ENCODE measurements around the gene ALDH1A2.
A peak's percentile ranks its signal among the peaks of the same experiment; 100 is the strongest.

Gene ALDH1A2

GRCh38 chr15:58064980-58065444 lies 499 bp downstream of the ALDH1A2 start:
- H2BK12ac ChIP-seq (ENCODE audit: low read length) = no peak overlapping the region
- H3K9me3 ChIP-seq (replicated peaks in 1 of 2; ENCODE audit: control insufficient read depth in 2 of 2, insufficient read depth in 1 of 2, low read depth in 1 of 2, low read length in 2 of 2) = peaks cover 0 to 10% of the 10 kb centered on the region in 2 donors
- H4K91ac ChIP-seq (ENCODE audit: low read depth, low read length, poor library complexity) = no peak overlapping the region
- H3K9ac ChIP-seq (ENCODE audit: low read depth, low read length, poor library complexity) = no peak overlapping the region
- H3K4me2 ChIP-seq (ENCODE audit: insufficient read depth, low read length, poor library complexity, severe bottlenecking) = peak overlapping the region; percentile 93
- H3K4me3 ChIP-seq (ENCODE audit: low read length in 2 of 2) = no peak overlapping the region
- WGBS, 2 donors (ENCODE audit: extremely low coverage in 2 of 2, insufficient read length in 2 of 2, insufficient replicate concordance in 1 of 2) = no CpG with 5 or more reads among the region's 39 CpGs
- H3K4ac ChIP-seq (ENCODE audit: low read length) = no peak overlapping the region
- no peak overlapping the region for H3K23ac ChIP-seq (ENCODE audit: low read depth, low read length, poor library complexity)
- no peak overlapping the region for H2AK5ac ChIP-seq (ENCODE audit: low read depth, low read length)
- H4K8ac ChIP-seq (ENCODE audit: low read depth, low read length) = no peak overlapping the region
- no peaks in the 10 kb centered on the region for H3K36me3 ChIP-seq (replicated peaks in 1 of 2; ENCODE audit: control insufficient read depth in 2 of 2, insufficient read depth in 2 of 2, low read length in 2 of 2)
- H3K79me1 ChIP-seq (ENCODE audit: low read depth, low read length) = peaks cover 1% of the 10 kb centered on the region
- H3K27me3 ChIP-seq (ENCODE audit: control insufficient read depth in 3 of 3, insufficient read depth in 3 of 3, low read depth in 1 of 3, low read length in 3 of 3) = peaks cover 9 to 86% (median 32%) of the 10 kb centered on the region in 3 experiments
- no peak overlapping the region for H2BK15ac ChIP-seq (ENCODE audit: low read length)
- H3K18ac ChIP-seq (ENCODE audit: low read length) = no peak overlapping the region
- no peak overlapping the region for H2BK5ac ChIP-seq (ENCODE audit: low read length)
- H3K14ac ChIP-seq (ENCODE audit: low read length) = no peak overlapping the region
- no peak overlapping the region for H2BK120ac ChIP-seq (ENCODE audit: low read depth, low read length)
- H3K4me1 ChIP-seq (ENCODE audit: control insufficient read depth in 2 of 2, insufficient read depth in 1 of 2, low read depth in 1 of 2, low read length in 2 of 2) = no peaks in the 10 kb centered on the region
- peak overlapping the region; percentile 90 for H2AFZ ChIP-seq (ENCODE audit: low read length)
- H3K27ac ChIP-seq (replicated peaks; ENCODE audit: low read length) = no peak overlapping the region
- DNase-seq (ENCODE audit: low spot score) = peak; percentile 26

GRCh38 chr15:58064082-58064979 lies 1.2 kb downstream of the ALDH1A2 start:
- WGBS, 2 donors (ENCODE audit: extremely low coverage in 2 of 2, insufficient read length in 2 of 2, insufficient replicate concordance in 1 of 2) = no CpG with 5 or more reads among the region's 22 CpGs
- Histone ChIP-seq H3K23ac (ENCODE audit: low read depth, low read length, poor library complexity) (no peak overlapping the region), H4K8ac (ENCODE audit: low read depth, low read length) (no peak overlapping the region), H3K4ac (ENCODE audit: low read length) (no peak overlapping the region), H4K91ac (ENCODE audit: low read depth, low read length, poor library complexity) (no peak overlapping the region), H3K4me1 (ENCODE audit: control insufficient read depth in 2 of 2, insufficient read depth in 1 of 2, low read depth in 1 of 2, low read length in 2 of 2) (no peaks in the 10 kb centered on the region), H3K18ac (ENCODE audit: low read length) (no peak overlapping the region), H3K79me1 (ENCODE audit: low read depth, low read length) (peaks cover 1% of the 10 kb centered on the region), H3K4me3 (ENCODE audit: low read length in 2 of 2) (no peak overlapping the region), H3K9ac (ENCODE audit: low read depth, low read length, poor library complexity) (no peak overlapping the region), H3K9me3 (replicated peaks in 1 of 2; ENCODE audit: control insufficient read depth in 2 of 2, insufficient read depth in 1 of 2, low read depth in 1 of 2, low read length in 2 of 2) (peaks cover 0 to 10% of the 10 kb centered on the region in 2 donors), H3K27ac (replicated peaks; ENCODE audit: low read length) (no peak overlapping the region), H3K14ac (ENCODE audit: low read length) (no peak overlapping the region), H3K27me3 (ENCODE audit: control insufficient read depth in 3 of 3, insufficient read depth in 3 of 3, low read depth in 1 of 3, low read length in 3 of 3) (peaks cover 9 to 80% (median 32%) of the 10 kb centered on the region in 3 experiments), H2AFZ (ENCODE audit: low read length) (no peak overlapping the region), H2AK5ac (ENCODE audit: low read depth, low read length) (no peak overlapping the region), H2BK120ac (ENCODE audit: low read depth, low read length) (no peak overlapping the region), H2BK12ac (ENCODE audit: low read length) (no peak overlapping the region), H2BK15ac (ENCODE audit: low read length) (no peak overlapping the region), H2BK5ac (ENCODE audit: low read length) (no peak overlapping the region), H3K36me3 (replicated peaks in 1 of 2; ENCODE audit: control insufficient read depth in 2 of 2, insufficient read depth in 2 of 2, low read length in 2 of 2) (no peaks in the 10 kb centered on the region), H3K4me2 (ENCODE audit: insufficient read depth, low read length, poor library complexity, severe bottlenecking) (peak overlapping the region; percentile 27)
- no peak for DNase-seq (ENCODE audit: low spot score)

- no peak overlapping the region for H2BK12ac ChIP-seq (ENCODE audit: low read length)
- peaks cover 9 to 82% (median 32%) of the 10 kb centered on the region in 3 experiments for H3K27me3 ChIP-seq (ENCODE audit: control insufficient read depth in 3 of 3, insufficient read depth in 3 of 3, low read depth in 1 of 3, low read length in 3 of 3)
- peaks cover 0 to 10% of the 10 kb centered on the region in 2 donors for H3K9me3 ChIP-seq (replicated peaks in 1 of 2; ENCODE audit: control insufficient read depth in 2 of 2, insufficient read depth in 1 of 2, low read depth in 1 of 2, low read length in 2 of 2)
- H3K27ac ChIP-seq (replicated peaks; ENCODE audit: low read length) = no peak overlapping the region
- H2BK15ac ChIP-seq (ENCODE audit: low read length) = no peak overlapping the region
- no peak overlapping the region for H3K23ac ChIP-seq (ENCODE audit: low read depth, low read length, poor library complexity)
- H3K4me2 ChIP-seq (ENCODE audit: insufficient read depth, low read length, poor library complexity, severe bottlenecking) = no peak overlapping the region
- no peak overlapping the region for H2AFZ ChIP-seq (ENCODE audit: low read length)
- no peaks in the 10 kb centered on the region for H3K4me1 ChIP-seq (ENCODE audit: control insufficient read depth in 2 of 2, insufficient read depth in 1 of 2, low read depth in 1 of 2, low read length in 2 of 2)
- no peak overlapping the region for H2BK5ac ChIP-seq (ENCODE audit: low read length)
- no peak overlapping the region for H3K14ac ChIP-seq (ENCODE audit: low read length)
- H4K91ac ChIP-seq (ENCODE audit: low read depth, low read length, poor library complexity) = no peak overlapping the region
- H3K18ac ChIP-seq (ENCODE audit: low read length) = no peak overlapping the region
- no peak overlapping the region for H3K9ac ChIP-seq (ENCODE audit: low read depth, low read length, poor library complexity)
- no peak overlapping the region for H3K4me3 ChIP-seq (ENCODE audit: low read length in 2 of 2)
- no peak overlapping the region for H4K8ac ChIP-seq (ENCODE audit: low read depth, low read length)
- H2BK120ac ChIP-seq (ENCODE audit: low read depth, low read length) = no peak overlapping the region
- no peaks in the 10 kb centered on the region for H3K36me3 ChIP-seq (replicated peaks in 1 of 2; ENCODE audit: control insufficient read depth in 2 of 2, insufficient read depth in 2 of 2, low read length in 2 of 2)
- no peak overlapping the region for H3K4ac ChIP-seq (ENCODE audit: low read length)
- no CpG with 5 or more reads among the region's 3 CpGs for WGBS, 2 donors (ENCODE audit: extremely low coverage in 2 of 2, insufficient read length in 2 of 2, insufficient replicate concordance in 1 of 2)
- H2AK5ac ChIP-seq (ENCODE audit: low read depth, low read length) = no peak overlapping the region
- no peak for DNase-seq (ENCODE audit: low spot score)
- peaks cover 1% of the 10 kb centered on the region for H3K79me1 ChIP-seq (ENCODE audit: low read depth, low read length)
These were observed 1.9 kb downstream of the ALDH1A2 start for GRCh38 chr15:58063614-58064013.

GRCh38 chr15:58062983-58063382 lies 2.5 kb downstream of the ALDH1A2 start:
- no peak overlapping the region for H4K8ac ChIP-seq (ENCODE audit: low read depth, low read length)
- DNase-seq (ENCODE audit: low spot score) = no peak
- H3K4me1 ChIP-seq (ENCODE audit: control insufficient read depth in 2 of 2, insufficient read depth in 1 of 2, low read depth in 1 of 2, low read length in 2 of 2) = no peaks in the 10 kb centered on the region
- H3K36me3 ChIP-seq (replicated peaks in 1 of 2; ENCODE audit: control insufficient read depth in 2 of 2, insufficient read depth in 2 of 2, low read length in 2 of 2) = no peaks in the 10 kb centered on the region
- H3K4me2 ChIP-seq (ENCODE audit: insufficient read depth, low read length, poor library complexity, severe bottlenecking) = no peak overlapping the region
- peaks cover 1% of the 10 kb centered on the region for H3K79me1 ChIP-seq (ENCODE audit: low read depth, low read length)
- no peak overlapping the region for H3K18ac ChIP-seq (ENCODE audit: low read length)
- no peak overlapping the region for H2BK5ac ChIP-seq (ENCODE audit: low read length)
- H3K4ac ChIP-seq (ENCODE audit: low read length) = no peak overlapping the region
- H3K4me3 ChIP-seq (ENCODE audit: low read length in 2 of 2) = no peak overlapping the region
- H2BK120ac ChIP-seq (ENCODE audit: low read depth, low read length) = no peak overlapping the region
- H3K14ac ChIP-seq (ENCODE audit: low read length) = no peak overlapping the region
- H3K27me3 ChIP-seq (ENCODE audit: control insufficient read depth in 3 of 3, insufficient read depth in 3 of 3, low read depth in 1 of 3, low read length in 3 of 3) = peaks cover 9 to 82% (median 32%) of the 10 kb centered on the region in 3 experiments
- no peak overlapping the region for H2AFZ ChIP-seq (ENCODE audit: low read length)
- H2BK15ac ChIP-seq (ENCODE audit: low read length) = no peak overlapping the region
- H2AK5ac ChIP-seq (ENCODE audit: low read depth, low read length) = no peak overlapping the region
- H3K9me3 ChIP-seq (replicated peaks in 1 of 2; ENCODE audit: control insufficient read depth in 2 of 2, insufficient read depth in 1 of 2, low read depth in 1 of 2, low read length in 2 of 2) = peaks cover 0 to 10% of the 10 kb centered on the region in 2 donors
- no peak overlapping the region for H2BK12ac ChIP-seq (ENCODE audit: low read length)
- H3K9ac ChIP-seq (ENCODE audit: low read depth, low read length, poor library complexity) = no peak overlapping the region
- H3K27ac ChIP-seq (replicated peaks; ENCODE audit: low read length) = no peak overlapping the region
- WGBS, 2 donors (ENCODE audit: extremely low coverage in 2 of 2, insufficient read length in 2 of 2, insufficient replicate concordance in 1 of 2) = no CpG with 5 or more reads among the region's 4 CpGs
- H4K91ac ChIP-seq (ENCODE audit: low read depth, low read length, poor library complexity) = no peak overlapping the region
- H3K23ac ChIP-seq (ENCODE audit: low read depth, low read length, poor library complexity) = no peak overlapping the region

Measured in neuronal stem cell (in vitro differentiated cells).